H1 (cell line): ENCODE results near the gene LIPC. TPM values are rescaled to one million over a fixed set of nuclear protein-coding genes. Genes with fewer than 3 reads are reported as not detected.

Experiments
- CTCF ChIA-PET: fragments of 300-600 bp; sonication (Branson Sonifier 250); formaldehyde crosslinking; loops from one replicate; lab custom pipeline; 2021; ENCODE audit not compliant: partially characterized antibody; lab: Charles Lee
- POLR2A ChIA-PET: fragments of 300-600 bp; sonication (Branson Sonifier 250); formaldehyde crosslinking; loops from one replicate; lab custom pipeline; 2021; ENCODE audit warnings: inconsistent platforms; ENCODE audit not compliant: partially characterized antibody; lab: Charles Lee
- DNase-seq, 2 experiments: peaks; one replicate each; pipeline versions ENCODE4 v3.0.0 to v3.0.0-alpha.2; 2010 to 2022; ENCODE audit warnings: low spot score in 2 of 2, low read depth in 1 of 2, mixed read lengths in 1 of 2
- FAIRE-seq: peaks from 2 replicates; lab custom pipeline; 2011; peaks lifted over from hg19 to GRCh38; lab: Jason Lieb, UNC
- H2AFZ ChIP-seq: 2 replicates; pipeline ENCODE4 v1.8.1; 2012; ENCODE audit warnings: low read length, inconsistent platforms
- H2AK5ac ChIP-seq: 2 replicates; pipeline ENCODE4 v1.6.1; 2013; ENCODE audit warnings: low read depth, low read length
- H2BK120ac ChIP-seq: replicated peaks from 2 replicates; pipeline ENCODE3; 2013; ENCODE audit warnings: low read depth, low read length, inconsistent platforms
- H2BK12ac ChIP-seq: 2 replicates; pipeline ENCODE4 v1.6.1; 2013; ENCODE audit warnings: low read depth, low read length
- H2BK15ac ChIP-seq: 2 replicates; pipeline ENCODE4 v1.6.1; 2013; ENCODE audit warnings: low read length
- H2BK20ac ChIP-seq: 2 replicates; pipeline ENCODE4 v1.6.1; 2013; ENCODE audit warnings: low read length
- H2BK5ac ChIP-seq: 2 replicates; pipeline ENCODE4 v1.6.1; 2013; ENCODE audit warnings: low read depth, low read length
- H3K14ac ChIP-seq: 2 replicates; pipeline ENCODE4 v1.6.1; 2013; ENCODE audit warnings: inconsistent platforms; ENCODE audit not compliant: insufficient read length
- H3K18ac ChIP-seq: 2 replicates; pipeline ENCODE4 v1.6.1; 2013; ENCODE audit warnings: low read length; ENCODE audit errors: extremely low read depth
- H3K23ac ChIP-seq: 2 replicates; pipeline ENCODE4 v1.6.1; 2013; ENCODE audit warnings: inconsistent platforms; ENCODE audit not compliant: insufficient read length
- H3K23me2 ChIP-seq: 2 replicates; pipeline ENCODE4 v1.6.1; 2013; ENCODE audit warnings: low read depth, low read length
- H3K27ac ChIP-seq: 2 replicates; pipeline ENCODE4 v1.6.1; 2011; ENCODE audit warnings: low read depth, low read length, inconsistent platforms
- H3K27me3 ChIP-seq, 4 experiments: replicated peaks in 1 of 4; 1 replicate in 1 of 4; 2 replicates in 3 of 4; pipeline versions ENCODE4 v1.6.1 to v1.8.1; 2011 to 2013; ENCODE audit warnings: low read length in 3 of 4, mild to moderate bottlenecking in 3 of 4, inconsistent platforms in 2 of 4, mixed read lengths in 2 of 4, moderate library complexity in 1 of 4; ENCODE audit not compliant: control insufficient read depth in 3 of 4, insufficient read depth in 3 of 4; ENCODE audit errors: extremely low read depth in 1 of 4
- H3K36me3 ChIP-seq, 4 experiments: 2 replicates each; pipeline versions ENCODE4 v1.6.1 to v1.8.1; 2011 to 2013; ENCODE audit warnings: mild to moderate bottlenecking in 4 of 4, low read length in 3 of 4, moderate library complexity in 2 of 4, control low read depth in 1 of 4, inconsistent platforms in 1 of 4; ENCODE audit not compliant: insufficient read depth in 4 of 4, control insufficient read depth in 2 of 4
- H3K4ac ChIP-seq: replicated peaks from 2 replicates; pipeline ENCODE3; 2013; ENCODE audit warnings: low read length, low read depth, mixed read lengths, inconsistent platforms; ENCODE audit not compliant: insufficient read length
- H3K4me1 ChIP-seq, 4 experiments: replicated peaks in 1 of 4; 1 replicate in 1 of 4; 2 replicates in 3 of 4; pipeline versions ENCODE4 v1.6.1 to v1.8.1; 2011 to 2013; ENCODE audit warnings: low read length in 3 of 4, inconsistent platforms in 2 of 4, mixed read lengths in 1 of 4; ENCODE audit not compliant: insufficient read depth in 4 of 4, control insufficient read depth in 3 of 4
- H3K4me2 ChIP-seq, 2 experiments: 2 replicates each; pipeline versions ENCODE4 v1.6.1 to v1.8.1; 2011 to 2013; ENCODE audit warnings: low read depth in 2 of 2, low read length in 2 of 2, control low read depth in 1 of 2, inconsistent platforms in 1 of 2, mild to moderate bottlenecking in 1 of 2; ENCODE audit not compliant: insufficient read depth in 1 of 2
- H3K4me3 ChIP-seq, 4 experiments: fragments of 200-600, 300-600 bp in 1 of 4; sonication (generic), shearing (Covaris generic), sonication (Bioruptor Twin) in 1 of 4; 2 replicates each; pipeline versions ENCODE4 v1.5.1 to v1.8.1; 2011 to 2016; ENCODE audit warnings: low read length in 4 of 4, low read depth in 3 of 4, control low read depth in 2 of 4, inconsistent platforms in 2 of 4, mild to moderate bottlenecking in 2 of 4, mixed read lengths in 1 of 4, moderate library complexity in 1 of 4; ENCODE audit not compliant: insufficient read depth in 2 of 4; ENCODE audit errors: extremely low read depth in 1 of 4
- H3K56ac ChIP-seq: replicated peaks from 2 replicates; pipeline ENCODE3; 2013; ENCODE audit warnings: low read depth, mild to moderate bottlenecking, mixed read lengths, low read length, inconsistent platforms; ENCODE audit not compliant: insufficient read length
- H3K79me1 ChIP-seq: 2 replicates; pipeline ENCODE4 v1.6.1; 2013; ENCODE audit warnings: low read depth, low read length, control low read depth
- H3K79me2 ChIP-seq, 2 experiments: 2 replicates each; pipeline versions ENCODE4 v1.6.1 to v1.8.1; 2012 to 2013; ENCODE audit warnings: low read length in 2 of 2, mild to moderate bottlenecking in 2 of 2, inconsistent platforms in 1 of 2; ENCODE audit not compliant: insufficient read depth in 2 of 2, control insufficient read depth in 1 of 2
- H3K9ac ChIP-seq, 4 experiments: replicated peaks in 1 of 4; 1 replicate in 1 of 4; 2 replicates in 3 of 4; pipeline versions ENCODE4 v1.6.1 to v1.8.1; 2011 to 2013; ENCODE audit warnings: low read depth in 3 of 4, low read length in 3 of 4, control low read depth in 2 of 4, mild to moderate bottlenecking in 2 of 4, moderate library complexity in 2 of 4, inconsistent platforms in 1 of 4; ENCODE audit errors: extremely low read depth in 1 of 4
- H3K9me3 ChIP-seq, 2 experiments: 2 replicates each; pipeline versions ENCODE4 v1.6.1 to v1.8.1; 2012 to 2013; ENCODE audit warnings: mild to moderate bottlenecking in 2 of 2, moderate library complexity in 2 of 2, control low read depth in 1 of 2, inconsistent platforms in 1 of 2, low read depth in 1 of 2, low read length in 1 of 2, mixed read lengths in 1 of 2; ENCODE audit not compliant: insufficient read depth in 2 of 2
- H4K20me1 ChIP-seq, 2 experiments: replicated peaks in 1 of 2; 2 replicates each; pipeline versions ENCODE3 to v1.8.1; 2011 to 2013; ENCODE audit warnings: inconsistent platforms in 2 of 2, low read length in 2 of 2, mild to moderate bottlenecking in 1 of 2; ENCODE audit not compliant: insufficient read depth in 2 of 2, control insufficient read depth in 1 of 2
- H4K5ac ChIP-seq: 2 replicates; pipeline ENCODE4 v1.6.1; 2013; ENCODE audit warnings: low read length, low read depth, mixed read lengths, inconsistent platforms; ENCODE audit not compliant: insufficient read length
- H4K8ac ChIP-seq: 2 replicates; pipeline ENCODE4 v1.8.0; 2013; ENCODE audit warnings: mild to moderate bottlenecking, moderate library complexity, low read length, inconsistent platforms; ENCODE audit not compliant: insufficient read depth; ENCODE audit errors: extremely low read depth
- H4K91ac ChIP-seq: replicated peaks from 2 replicates; pipeline ENCODE3; 2013; ENCODE audit warnings: low read length, mixed read lengths, inconsistent platforms; ENCODE audit not compliant: insufficient read length
- JUN ChIP-seq: IDR thresholded peaks from 2 replicates; pipeline ENCODE4 v1.6.1; 2011; ENCODE audit warnings: low read depth, mild to moderate bottlenecking, improper control_type of control experiment, low read length
- RAD21 ChIP-seq, 2 experiments: IDR thresholded peaks in 1 of 2; conservative IDR thresholded peaks in 1 of 2; 2 replicates each; pipeline ENCODE4 v1.6.1; 2011; ENCODE audit warnings: low read depth in 2 of 2, low read length in 2 of 2, improper control_type of control experiment in 1 of 2, inconsistent platforms in 1 of 2, mild to moderate bottlenecking in 1 of 2, moderate library complexity in 1 of 2
- SIRT6 ChIP-seq: IDR thresholded peaks from one replicate; pipeline ENCODE4 v1.7.1; 2012; ENCODE audit warnings: low read length, inconsistent platforms
- ZNF274 ChIP-seq: IDR thresholded peaks from 2 replicates; pipeline ENCODE4 v1.7.0; 2012; ENCODE audit warnings: low read length, borderline replicate concordance; ENCODE audit errors: extremely low read depth
- WGBS, 2 experiments: shearing (Covaris generic) in 1 of 2; methylation state at CpG; one replicate each; pipeline versions ENCODE4 v1.1.6 to v1.1.7; 2013 to 2015; ENCODE audit warnings: low lambda C conversion rate in 2 of 2, mixed read lengths in 2 of 2, inconsistent platforms in 1 of 2, low coverage in 1 of 2, missing lambda C conversion rate in 1 of 2; ENCODE audit not compliant: insufficient replicate concordance in 2 of 2, insufficient coverage in 1 of 2, insufficient read length in 1 of 2; ENCODE audit errors: extremely low coverage in 1 of 2, missing lambda C conversion rate in 1 of 2; 5-methylcytosine and 5-hydroxymethylcytosine counted together
- polyA plus RNA-seq, 7 experiments: library from polyadenylated mRNA; depleted of rRNA in 3 of 7; stranded (reverse) in 5 of 7; unstranded in 2 of 7; fragments of >200 nt in 5 of 7; fragments of 200-250 nt in 2 of 7; gene quantifications; 1 replicate in 5 of 7; 2 replicates in 1 of 7; 4 replicates in 1 of 7; pipeline versions ENCODE4 v1.2.1 to v1.2.3, GENCODE V29; 2011 to 2013; ENCODE audit warnings: missing spikeins in 2 of 7, mixed read lengths in 2 of 7
- total RNA-seq: library from RNA; stranded (reverse); fragmentation: NEBNext Ultra II Directional; extraction: Animal tissue kit (Norgen Biotek cat#: 25700); gene quantifications from 2 replicates; pipeline ENCODE4 v1.2.1, GENCODE V29; 2021
- TF ChIP-seq, protein P1 (sequence below): IDR thresholded peaks from 2 replicates; pipeline ENCODE4 v1.6.1; 2012; ENCODE audit warnings: low read length, inconsistent platforms

LIPC gene
- total and polyA plus RNA-seq, 2 of the 8 experiments (the other 6 are each of a cell fraction or from before 2014, with no cell fraction given): not detected

DNA sequence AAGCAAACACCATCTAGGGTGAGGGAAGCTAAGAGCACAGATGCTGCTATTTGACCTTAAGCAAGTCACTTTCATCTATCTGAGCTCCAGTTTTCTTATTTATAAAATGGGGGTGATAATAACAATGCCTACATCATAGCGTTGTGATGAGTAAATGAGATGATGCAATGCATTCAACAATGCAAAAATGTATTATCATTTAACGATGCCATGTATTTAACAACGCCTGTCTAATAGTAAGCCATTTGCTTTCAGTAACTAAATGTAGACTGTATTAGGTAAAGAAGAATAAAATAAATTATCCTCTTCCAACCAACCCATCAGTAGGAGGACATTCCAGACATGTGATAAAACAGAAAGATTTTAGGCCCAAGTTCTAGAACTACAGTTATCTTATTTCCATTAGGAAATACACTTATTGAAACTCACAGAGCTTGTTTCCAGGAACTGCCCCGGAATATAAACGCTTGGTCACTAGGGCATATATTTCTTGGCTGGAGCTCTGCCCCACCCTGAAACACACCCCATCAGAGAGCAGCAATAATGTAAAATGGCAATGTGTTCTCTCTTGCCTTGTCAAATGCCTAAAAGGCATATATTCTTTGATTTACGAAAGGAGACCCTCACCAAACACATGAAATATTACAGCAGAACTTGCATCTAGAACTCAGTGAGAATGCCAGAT, 128.3 kb downstream of the LIPC start:
- Histone ChIP-seq H2AK5ac (no peak overlapping the region), H3K4me1 (peaks cover 0 to 3% (median 0%) of the 10 kb centered on the region in 4 experiments; a peak in 2 of 7 replicates), H3K4ac (no peak overlapping the region), H3K4me3 (no peak overlapping the region), H3K14ac (no peak overlapping the region), H3K9ac (no peak overlapping the region), H3K36me3 (no peaks in the 10 kb centered on the region), H2BK120ac (no peak overlapping the region), H2BK12ac (no peak overlapping the region), H3K18ac (no peak overlapping the region), H2AFZ (no peak overlapping the region), H4K5ac (no peak overlapping the region), H3K9me3 (peaks cover 7 to 8% of the 10 kb centered on the region in 2 experiments; a peak in 3 of 4 replicates), H3K4me2 (no peak overlapping the region), H4K91ac (no peak overlapping the region), H2BK5ac (no peak overlapping the region), H3K27ac (no peak overlapping the region), H3K23ac (no peak overlapping the region), H3K56ac (no peak overlapping the region), H3K27me3 (no peaks in the 10 kb centered on the region; a peak in 1 of 7 replicates), H3K79me2 (no peaks in the 10 kb centered on the region), H4K20me1 (no peaks in the 10 kb centered on the region), H2BK20ac (no peak overlapping the region), H3K79me1 (no peaks in the 10 kb centered on the region), H4K8ac (no peak overlapping the region), H3K23me2 (no peaks in the 10 kb centered on the region), H2BK15ac (no peak overlapping the region)
- ChIA-PET CTCF (interaction anchor here (1.5 kb wide), 1 partner anchor 15 kb away, joined by 6 read pairs; no protein-coding TSS in a partner anchor), POLR2A (no interaction called here)
- DNase-seq: no peak
- 75% methylated on average over 6 of the region's 6 CpGs; no CpG with 5 or more reads in 1 of the 2 experiments for WGBS, 2 experiments
- FAIRE-seq: no peak
- TF ChIP-seq ZNF274: no peak
- TF ChIP-seq, protein P1, sequence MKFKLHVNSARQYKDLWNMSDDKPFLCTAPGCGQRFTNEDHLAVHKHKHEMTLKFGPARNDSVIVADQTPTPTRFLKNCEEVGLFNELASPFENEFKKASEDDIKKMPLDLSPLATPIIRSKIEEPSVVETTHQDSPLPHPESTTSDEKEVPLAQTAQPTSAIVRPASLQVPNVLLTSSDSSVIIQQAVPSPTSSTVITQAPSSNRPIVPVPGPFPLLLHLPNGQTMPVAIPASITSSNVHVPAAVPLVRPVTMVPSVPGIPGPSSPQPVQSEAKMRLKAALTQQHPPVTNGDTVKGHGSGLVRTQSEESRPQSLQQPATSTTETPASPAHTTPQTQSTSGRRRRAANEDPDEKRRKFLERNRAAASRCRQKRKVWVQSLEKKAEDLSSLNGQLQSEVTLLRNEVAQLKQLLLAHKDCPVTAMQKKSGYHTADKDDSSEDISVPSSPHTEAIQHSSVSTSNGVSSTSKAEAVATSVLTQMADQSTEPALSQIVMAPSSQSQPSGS: no peak
- no peak for TF ChIP-seq RAD21 (IDR thresholded peaks at IDR 0.05 in 1 of 2, conservative IDR thresholded peaks at IDR 0.05 in 1 of 2; ENCODE audit: low read depth in 2 of 2, low read length in 2 of 2)
- no peak for TF ChIP-seq SIRT6
- no peak for TF ChIP-seq JUN
